H9 (cell line): ENCODE results near the gene DGKE. TPM values are rescaled to one million over a fixed set of nuclear protein-coding genes. Genes with fewer than 3 reads are reported as not detected.

ENCODE experiments used
- DNase-seq: peaks from one replicate; pipeline ENCODE4 v3.0.0-alpha.2; 2017
- H2AFZ ChIP-seq: one replicate; pipeline ENCODE4 v1.6.1; 2013; ENCODE audit warnings: mild to moderate bottlenecking, low read length, control low read depth, moderate library complexity
- H2AK5ac ChIP-seq: 2 replicates; pipeline ENCODE4 v1.6.1; 2013; ENCODE audit warnings: low read length, control low read depth, mixed read lengths; ENCODE audit not compliant: insufficient read length
- H2BK120ac ChIP-seq: one replicate; pipeline ENCODE4 v1.6.1; 2013; ENCODE audit warnings: low read depth, mild to moderate bottlenecking, low read length, control low read depth, inconsistent platforms; ENCODE audit not compliant: poor library complexity, severe bottlenecking
- H2BK12ac ChIP-seq: 2 replicates; pipeline ENCODE4 v1.6.1; 2013; ENCODE audit warnings: low read length, control low read depth, mixed read lengths, low read depth; ENCODE audit not compliant: insufficient read length
- H2BK15ac ChIP-seq: 2 replicates; pipeline ENCODE4 v1.6.1; 2013; ENCODE audit warnings: low read depth, low read length, control low read depth
- H2BK20ac ChIP-seq: one replicate; pipeline ENCODE4 v1.6.1; 2013; ENCODE audit warnings: low read depth, mild to moderate bottlenecking, low read length, control low read depth, inconsistent platforms; ENCODE audit not compliant: poor library complexity, severe bottlenecking
- H2BK5ac ChIP-seq: 2 replicates; pipeline ENCODE4 v1.6.1; 2013; ENCODE audit warnings: low read length, control low read depth, mixed read lengths; ENCODE audit not compliant: insufficient read length
- H3K14ac ChIP-seq: 2 replicates; pipeline ENCODE4 v1.6.1; 2013; ENCODE audit warnings: low read length, control low read depth; ENCODE audit not compliant: insufficient read depth
- H3K18ac ChIP-seq: 2 replicates; pipeline ENCODE4 v1.6.1; 2013; ENCODE audit warnings: low read depth, mild to moderate bottlenecking, mixed read lengths, low read length, control low read depth; ENCODE audit not compliant: insufficient read length
- H3K23ac ChIP-seq: 2 replicates; pipeline ENCODE4 v1.6.1; 2013; ENCODE audit warnings: low read length, control low read depth, mixed read lengths, low read depth; ENCODE audit not compliant: insufficient read length
- H3K23me2 ChIP-seq: 2 replicates; pipeline ENCODE4 v1.6.1; 2013; ENCODE audit warnings: low read depth, mild to moderate bottlenecking, mixed read lengths, low read length, control low read depth; ENCODE audit not compliant: insufficient read length, poor library complexity, severe bottlenecking
- H3K27ac ChIP-seq: 2 replicates; pipeline ENCODE4 v1.5.1; 2013; ENCODE audit warnings: low read length, control low read depth, mixed read lengths, low read depth; ENCODE audit not compliant: insufficient read length
- H3K27me3 ChIP-seq: 2 replicates; pipeline ENCODE4 v1.6.1; 2013; ENCODE audit warnings: low read length, control low read depth, inconsistent platforms; ENCODE audit not compliant: insufficient read depth
- H3K4ac ChIP-seq: 2 replicates; pipeline ENCODE4 v1.6.1; 2013; ENCODE audit warnings: low read depth, mild to moderate bottlenecking, control low read depth, inconsistent platforms, low read length, moderate library complexity
- H3K4me1 ChIP-seq: 2 replicates; pipeline ENCODE4 v1.6.1; 2013; ENCODE audit warnings: low read length, control low read depth, inconsistent platforms; ENCODE audit not compliant: insufficient read depth
- H3K4me2 ChIP-seq: 2 replicates; pipeline ENCODE4 v1.6.1; 2013; ENCODE audit warnings: low read length, control low read depth, mixed read lengths; ENCODE audit not compliant: insufficient read length, insufficient read depth
- H3K56ac ChIP-seq: 2 replicates; pipeline ENCODE4 v1.6.1; 2013; ENCODE audit warnings: low read depth, mild to moderate bottlenecking, mixed read lengths, low read length, control low read depth; ENCODE audit not compliant: insufficient read length
- H3K79me1 ChIP-seq: 2 replicates; pipeline ENCODE4 v1.6.1; 2013; ENCODE audit warnings: low read depth, mild to moderate bottlenecking, moderate library complexity, low read length, control low read depth, inconsistent platforms; ENCODE audit not compliant: insufficient read depth, poor library complexity, severe bottlenecking
- H3K79me2 ChIP-seq: 2 replicates; pipeline ENCODE4 v1.6.1; 2013; ENCODE audit warnings: low read length, control low read depth, inconsistent platforms; ENCODE audit not compliant: insufficient read depth
- H3K9ac ChIP-seq: 2 replicates; pipeline ENCODE4 v1.6.1; 2013; ENCODE audit warnings: low read length, control low read depth, mixed read lengths; ENCODE audit not compliant: insufficient read length; ENCODE audit errors: extremely low read depth
- H3K9me3 ChIP-seq: one replicate; pipeline ENCODE4 v1.6.1; 2013; ENCODE audit warnings: low read depth, low read length, inconsistent platforms; ENCODE audit not compliant: control insufficient read depth
- H3T11ph ChIP-seq: one replicate; pipeline ENCODE4 v1.6.1; 2013; ENCODE audit warnings: mild to moderate bottlenecking, low read length, control low read depth, inconsistent platforms
- H4K20me1 ChIP-seq: one replicate; pipeline ENCODE4 v1.6.1; 2013; ENCODE audit not compliant: control insufficient read depth, insufficient read length, insufficient read depth
- H4K5ac ChIP-seq: 2 replicates; pipeline ENCODE4 v1.6.1; 2013; ENCODE audit warnings: low read depth, mild to moderate bottlenecking, mixed read lengths, low read length, control low read depth; ENCODE audit not compliant: insufficient read length
- H4K8ac ChIP-seq: replicated peaks from 2 replicates; pipeline ENCODE4 v1.6.1; 2013; ENCODE audit warnings: low read length, control low read depth, mixed read lengths, low read depth; ENCODE audit not compliant: insufficient read length
- H4K91ac ChIP-seq: 2 replicates; pipeline ENCODE4 v1.6.1; 2013; ENCODE audit warnings: low read depth, mild to moderate bottlenecking, moderate library complexity, mixed read lengths, low read length, control low read depth; ENCODE audit not compliant: insufficient read length
- H3K27ac Mint-ChIP-seq, 3 experiments: 2 replicates in 2 of 3; 3 replicates in 1 of 3; pipeline ENCODE4 v1.8.0; 2020 to 2021; ENCODE audit warnings: mixed read lengths in 3 of 3, mild to moderate bottlenecking in 1 of 3, moderate library complexity in 1 of 3
- H3K27me3 Mint-ChIP-seq: 2 replicates; pipeline ENCODE4 v1.8.0; 2021; ENCODE audit warnings: low read depth, mild to moderate bottlenecking, moderate library complexity, mixed read lengths
- H3K36me3 Mint-ChIP-seq, 3 experiments: 2 replicates in 2 of 3; 3 replicates in 1 of 3; pipeline ENCODE4 v1.8.0; 2020 to 2021; ENCODE audit warnings: low read depth in 3 of 3, mixed read lengths in 3 of 3; ENCODE audit not compliant: insufficient read depth in 1 of 3
- H3K4me1 Mint-ChIP-seq, 2 experiments: 2 replicates each; pipeline ENCODE4 v1.8.0; 2020; ENCODE audit warnings: mixed read lengths in 2 of 2
- H3K4me3 Mint-ChIP-seq, 2 experiments: 2 replicates in 1 of 2; 3 replicates in 1 of 2; pipeline ENCODE4 v1.8.0; 2020 to 2021; ENCODE audit warnings: mild to moderate bottlenecking in 2 of 2, mixed read lengths in 2 of 2, moderate library complexity in 1 of 2
- H3K9me3 Mint-ChIP-seq, 2 experiments: 2 replicates in 1 of 2; 3 replicates in 1 of 2; pipeline ENCODE4 v1.8.0; 2020; ENCODE audit warnings: mild to moderate bottlenecking in 2 of 2, mixed read lengths in 2 of 2, moderate library complexity in 1 of 2
- CTCF ChIP-seq: fragments of 200-600 bp; sonication (generic); conservative IDR thresholded peaks from 3 replicates; pipeline ENCODE4 v1.8.0; 2021; ENCODE audit warnings: antibody characterized with exemption, mild to moderate bottlenecking
- WGBS: extraction: QIAGEN DNeasy Blood & Tissue Kit; methylation state at CpG from one replicate; pipeline ENCODE4 v1.1.7; 2013; ENCODE audit warnings: missing lambda C conversion rate, low lambda C conversion rate, mixed read lengths; ENCODE audit not compliant: insufficient read length; ENCODE audit errors: extremely low coverage; 5-methylcytosine and 5-hydroxymethylcytosine counted together
- total RNA-seq: library from RNA; stranded (reverse); gene quantifications from 2 replicates; pipeline ENCODE4 v1.2.1, GENCODE V29; 2021

DGKE gene
- total RNA-seq, 1 experiment from 2014 or later = 4.9 TPM

DNA sequence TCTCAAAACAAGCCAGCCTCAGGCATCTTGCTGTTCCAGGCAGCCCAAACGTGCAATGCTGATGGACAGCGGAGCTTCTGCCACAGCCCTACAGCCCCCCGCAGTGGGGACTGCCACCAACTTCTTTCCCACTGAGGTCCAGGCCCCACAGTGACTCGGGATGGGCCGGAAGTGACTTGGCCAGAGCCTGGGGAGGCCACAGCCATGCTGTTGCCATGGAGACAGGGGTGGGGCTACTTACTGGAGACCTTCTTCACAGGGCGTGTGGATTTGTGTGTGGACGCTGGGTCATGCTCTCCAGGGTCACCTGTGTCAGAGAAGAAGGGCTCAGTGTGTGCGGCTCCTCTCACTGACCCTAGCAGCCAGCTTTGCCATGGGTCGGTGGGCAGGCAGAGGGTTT is 64.9 kb downstream of the DGKE start:
- H4K20me1 ChIP-seq = no peaks in the 10 kb centered on the region
- H4K5ac ChIP-seq = no peak overlapping the region
- H2AK5ac ChIP-seq = no peak overlapping the region
- Mint-ChIP-seq H3K27ac (no peak overlapping the region; a peak in 1 of 7 replicates), H3K36me3 (peaks cover 29 to 76% (median 33%) of the 10 kb centered on the region in 3 experiments; a peak in 6 of 7 replicates), H3K4me1 (peaks cover 17 to 29% of the 10 kb centered on the region in 2 experiments), H3K4me3 (no peak overlapping the region), H3K9me3 (no peaks in the 10 kb centered on the region), H3K27me3 (no peaks in the 10 kb centered on the region)
- H4K8ac ChIP-seq = no peak overlapping the region
- no peaks in the 10 kb centered on the region for H3K79me2 ChIP-seq
- TF ChIP-seq CTCF = no peak
- H2AFZ ChIP-seq = no peak overlapping the region
- no peak overlapping the region for H3K14ac ChIP-seq
- no peaks in the 10 kb centered on the region for H3K9me3 ChIP-seq
- no peak overlapping the region for H3K18ac ChIP-seq
- H4K91ac ChIP-seq = no peak overlapping the region
- H2BK15ac ChIP-seq = no peak overlapping the region
- H3K27me3 ChIP-seq = no peaks in the 10 kb centered on the region; the same call in 1 of the 2 replicates
- DNase-seq = no peak
- H3K27ac ChIP-seq = no peak overlapping the region
- no CpG with 5 or more reads among the region's 9 CpGs for WGBS
- H3K9ac ChIP-seq = no peak overlapping the region
- no peaks in the 10 kb centered on the region for H3K4me1 ChIP-seq
- H2BK120ac ChIP-seq = no peak overlapping the region
- no peak overlapping the region for H3T11ph ChIP-seq
- H2BK20ac ChIP-seq = no peak overlapping the region
- H3K56ac ChIP-seq = no peak overlapping the region
- no peak overlapping the region for H3K4me2 ChIP-seq
- H2BK12ac ChIP-seq = no peak overlapping the region
- no peak overlapping the region for H3K4ac ChIP-seq
- no peaks in the 10 kb centered on the region for H3K79me1 ChIP-seq
- H3K23me2 ChIP-seq = no peaks in the 10 kb centered on the region
- H3K23ac ChIP-seq = no peak overlapping the region
- no peak overlapping the region for H2BK5ac ChIP-seq
